Stimulated activated CD8-positive, alpha-beta memory T cell treated with anti-CD3 and anti-CD28 coated beads, Interleukin-4, amount 100 ng/mL, for 24 hours (primary cell): ENCODE measurements around the gene GRIP1.

Experiments
- DNase-seq: peaks from one replicate; pipeline ENCODE4 v3.0.0-alpha.2; 2020; ENCODE audit warnings: low read depth

GRIP1 gene

DNA sequence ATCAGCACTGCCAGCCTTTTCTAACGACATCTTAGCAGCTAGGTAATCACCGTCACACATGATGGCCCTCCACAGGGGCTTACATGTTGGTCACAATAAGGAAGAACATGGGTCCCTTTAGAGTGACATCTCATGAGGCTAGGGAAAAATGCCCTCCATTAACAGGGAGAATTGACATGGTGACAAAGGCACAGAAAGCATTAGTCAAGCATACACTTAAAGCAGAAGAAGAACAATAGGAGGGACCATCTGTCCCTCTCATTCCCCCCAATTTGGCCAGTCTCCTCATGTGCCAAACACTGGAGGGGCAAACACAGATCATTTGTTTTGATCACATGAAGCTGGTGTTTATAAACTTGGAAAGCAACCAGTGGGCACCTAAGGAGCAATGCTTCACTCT, 78.0 kb downstream of the GRIP1 start:
- no peak for DNase-seq

DNA sequence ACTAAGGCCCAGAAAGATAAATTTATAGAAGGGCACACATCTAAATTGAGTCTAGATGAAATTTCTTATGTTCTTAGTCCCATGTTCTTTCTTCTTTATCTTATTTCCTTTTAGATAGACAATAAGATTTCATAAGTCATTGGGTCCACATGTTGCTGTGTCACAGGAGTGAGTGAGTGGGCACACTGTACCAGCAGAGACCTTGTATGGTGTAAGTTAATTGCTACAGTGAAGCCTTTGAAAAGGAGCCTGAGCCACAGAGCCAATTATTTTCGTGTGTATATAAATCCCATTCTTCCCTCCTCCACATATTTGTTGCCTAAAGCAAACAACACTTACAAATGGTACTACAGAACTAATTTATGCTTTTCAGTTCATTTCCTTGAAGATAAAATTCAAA, 79.1 kb downstream of the GRIP1 start:
- no peak for DNase-seq

DNA sequence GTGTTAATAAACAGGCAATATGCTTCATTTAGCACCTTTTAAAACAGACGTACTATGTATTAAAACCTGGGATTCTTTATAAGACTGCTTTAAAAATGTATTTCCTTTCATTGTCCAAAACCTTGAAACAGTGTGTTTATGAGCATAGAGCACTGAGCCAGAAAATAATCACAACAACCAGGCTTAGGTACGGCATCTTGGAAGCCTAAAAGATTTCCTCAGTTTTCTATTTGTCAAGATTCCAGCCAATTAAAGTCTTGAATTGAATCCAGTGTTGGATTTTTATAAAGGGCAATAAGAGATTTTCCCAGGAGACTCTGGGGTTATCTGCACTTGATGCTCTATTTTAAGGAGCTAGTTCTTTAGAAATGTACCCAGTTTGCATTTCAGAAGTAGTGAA, 80.3 kb downstream of the GRIP1 start:
- DNase-seq = no peak

DNA sequence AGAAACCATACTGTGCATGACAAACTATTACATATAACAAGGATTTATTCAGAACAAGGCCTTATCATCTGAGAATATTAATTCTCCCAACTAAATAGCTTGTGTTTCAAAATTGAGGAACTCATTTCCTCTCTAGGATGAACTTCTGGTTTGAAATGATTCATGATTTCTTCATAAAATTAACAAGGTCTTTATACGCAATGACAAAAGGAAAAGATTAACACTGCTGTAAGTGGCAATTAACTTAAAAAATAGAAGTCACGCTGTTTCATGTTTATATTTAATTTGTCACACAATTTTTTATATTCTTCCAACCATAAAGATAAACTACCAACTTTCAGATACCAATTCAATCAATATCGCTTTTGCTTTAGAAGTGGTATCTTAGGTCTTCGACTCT, 80.8 kb downstream of the GRIP1 start:
- DNase-seq = no peak

DNA sequence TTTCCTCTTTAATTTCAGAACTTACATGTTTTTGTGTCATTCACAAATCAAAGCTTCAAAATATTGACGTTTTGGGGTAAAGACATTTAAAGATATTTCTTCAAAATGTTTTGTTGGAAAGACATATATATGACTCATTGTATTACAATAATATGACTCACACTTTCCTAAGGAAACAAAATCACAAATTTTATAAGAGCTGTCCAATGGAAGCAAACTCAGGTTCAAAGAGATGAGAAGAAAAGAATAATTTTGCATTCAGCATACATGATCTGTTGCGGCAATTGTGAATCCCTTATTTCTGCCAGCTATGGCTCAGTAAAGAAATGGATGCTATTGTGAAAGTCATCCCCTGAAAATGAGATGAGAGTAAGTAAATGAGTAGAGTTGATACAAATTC, 82.7 kb downstream of the GRIP1 start:
- DNase-seq = no peak

DNA sequence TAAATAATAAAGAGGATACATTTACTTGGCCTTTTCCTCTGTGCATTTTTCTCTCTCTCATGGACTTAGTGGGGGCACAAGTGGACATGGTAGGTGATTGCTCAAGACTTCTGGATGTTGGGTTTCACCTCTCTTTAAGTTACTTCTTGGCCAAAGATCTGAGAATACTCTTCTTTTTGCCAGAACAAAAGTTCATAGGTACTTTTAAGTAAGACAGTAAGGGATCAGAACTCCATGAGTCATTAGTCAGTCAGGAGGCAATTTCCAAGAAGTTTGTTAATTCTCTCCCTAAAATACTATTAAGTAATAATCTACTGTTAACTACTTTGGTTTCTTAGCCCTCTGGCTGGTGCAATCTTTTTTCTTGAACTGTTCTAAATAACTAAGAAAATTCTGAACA, 84.2 kb downstream of the GRIP1 start:
- no peak for DNase-seq

DNA sequence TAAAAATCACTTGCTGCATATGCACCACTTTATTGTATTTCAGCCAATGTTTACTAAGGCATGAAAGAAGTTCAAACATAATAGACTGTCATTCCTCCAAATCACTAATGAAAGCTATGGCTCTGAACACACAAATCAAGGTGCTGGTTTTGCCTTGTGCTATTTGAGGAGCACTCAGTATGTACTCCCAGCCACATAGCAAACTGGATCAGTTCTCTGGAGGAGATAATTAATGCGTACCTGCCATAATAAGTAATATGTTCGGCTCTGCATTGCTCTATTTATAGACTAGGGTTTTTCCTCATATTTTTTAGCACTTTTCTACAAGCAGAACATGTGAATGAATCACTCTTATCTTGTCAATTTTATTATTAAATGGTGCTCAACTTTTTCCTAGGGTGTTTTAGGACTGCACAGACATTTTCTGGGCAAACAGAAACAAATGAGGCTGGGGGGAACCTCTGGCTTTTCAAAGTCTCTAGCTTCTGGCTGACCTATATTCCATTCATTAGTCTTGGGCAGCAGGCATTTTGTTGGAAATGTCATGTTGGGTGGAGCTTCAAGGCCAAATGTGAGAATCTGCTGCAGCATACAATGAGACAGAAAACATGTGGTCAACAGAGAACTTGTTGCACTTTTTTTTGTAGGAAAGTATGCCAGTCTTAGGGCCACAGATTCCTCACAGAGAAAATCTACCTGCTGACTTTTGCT, 88.4 kb downstream of the GRIP1 start:
- no peak for DNase-seq

DNA sequence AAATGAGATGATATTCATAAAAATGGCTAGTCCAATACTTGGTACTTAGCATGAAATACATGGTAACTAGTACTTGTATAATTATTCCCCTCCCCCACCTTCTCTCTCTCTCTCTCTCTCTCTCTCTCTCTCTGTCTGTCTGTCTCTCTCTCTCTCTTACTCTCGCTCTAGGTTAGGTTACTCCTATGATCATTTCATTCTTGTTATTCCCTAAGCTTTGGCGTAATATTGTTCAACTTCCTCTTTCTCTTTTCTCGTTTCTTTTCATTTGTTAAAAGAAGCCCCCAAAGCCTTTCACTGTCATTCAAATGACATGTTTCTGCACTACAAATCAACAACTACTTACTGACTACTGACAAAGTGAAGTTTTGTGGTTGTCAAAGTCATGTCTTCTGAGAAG, 89.8 kb downstream of the GRIP1 start:
- DNase-seq = no peak

DNA sequence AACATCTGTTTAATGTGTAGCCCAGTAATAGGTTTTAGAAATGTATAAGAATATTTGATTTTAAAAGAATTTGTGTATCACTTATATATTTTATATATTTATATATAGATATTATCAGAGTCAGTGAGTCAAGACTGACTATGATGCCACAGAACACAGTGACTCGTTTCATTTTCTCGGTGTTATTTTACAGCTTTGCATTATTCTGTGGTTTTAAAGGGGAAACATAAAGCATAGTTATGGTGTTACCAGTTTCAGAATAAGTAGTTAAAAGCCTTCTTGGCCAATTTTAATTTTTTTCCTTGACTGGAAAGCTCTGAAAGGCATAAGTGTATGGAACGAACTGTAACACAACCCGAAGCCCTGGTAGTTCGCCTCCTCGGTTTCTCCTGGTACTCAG, 91.0 kb downstream of the GRIP1 start:
- DNase-seq = no peak

DNA sequence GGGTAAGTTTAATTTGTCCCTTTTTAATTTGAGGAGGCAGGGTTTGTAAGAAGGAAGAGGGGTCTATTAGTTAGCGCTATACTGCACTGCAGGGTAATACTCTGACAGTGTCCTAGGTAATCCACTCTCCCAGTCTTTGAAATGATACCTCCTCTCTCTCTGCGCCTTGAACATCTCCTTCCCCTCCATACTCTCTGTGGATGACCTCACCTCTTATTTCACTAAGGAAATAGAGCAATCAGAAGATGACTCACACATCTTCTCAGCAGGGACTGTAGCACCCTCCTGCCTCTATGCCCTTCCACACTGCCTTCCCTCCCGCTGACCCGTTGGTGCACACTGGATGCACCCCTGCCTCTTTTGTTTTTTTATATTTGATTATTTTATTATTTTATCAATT, 94.2 kb downstream of the GRIP1 start:
- DNase-seq = no peak

DNA sequence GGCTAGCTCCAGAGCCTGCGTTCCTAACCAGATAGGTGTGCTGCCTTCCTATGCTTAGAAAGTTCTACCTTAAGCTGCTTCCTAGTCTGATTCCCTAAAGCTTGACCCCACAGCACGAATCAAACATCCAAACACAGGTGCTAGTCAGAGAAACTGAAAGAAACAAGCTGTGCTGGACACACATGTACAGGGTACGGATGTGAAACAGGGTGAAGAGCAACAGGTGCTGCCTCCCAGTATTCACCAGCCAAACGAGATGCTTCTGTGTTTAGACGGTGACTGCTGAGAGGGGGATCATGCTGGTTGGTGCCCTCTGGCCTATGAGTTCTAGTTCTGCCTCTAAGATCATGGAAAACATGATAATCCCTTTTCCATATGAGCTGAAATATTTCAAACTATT, 105.3 kb downstream of the GRIP1 start:
- no peak for DNase-seq

DNA sequence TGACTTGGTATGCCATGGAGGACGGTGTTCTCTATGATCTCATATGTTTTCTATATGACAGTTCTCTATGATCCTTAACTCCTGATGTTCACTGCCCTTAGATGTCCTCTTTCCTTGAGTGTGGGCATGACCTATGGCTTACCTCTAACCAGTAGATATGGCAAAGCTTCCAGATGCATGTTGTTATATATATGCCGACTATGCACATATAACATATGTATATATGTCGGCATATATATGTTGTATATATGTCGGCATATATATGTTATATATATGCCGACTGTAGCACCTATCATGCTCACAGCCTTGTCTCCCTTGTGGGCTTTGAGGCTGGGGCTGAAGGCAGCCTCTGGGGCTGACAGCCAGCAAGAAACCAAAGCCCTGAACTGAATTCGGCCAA, 106.0 kb downstream of the GRIP1 start:
- no peak for DNase-seq

DNA sequence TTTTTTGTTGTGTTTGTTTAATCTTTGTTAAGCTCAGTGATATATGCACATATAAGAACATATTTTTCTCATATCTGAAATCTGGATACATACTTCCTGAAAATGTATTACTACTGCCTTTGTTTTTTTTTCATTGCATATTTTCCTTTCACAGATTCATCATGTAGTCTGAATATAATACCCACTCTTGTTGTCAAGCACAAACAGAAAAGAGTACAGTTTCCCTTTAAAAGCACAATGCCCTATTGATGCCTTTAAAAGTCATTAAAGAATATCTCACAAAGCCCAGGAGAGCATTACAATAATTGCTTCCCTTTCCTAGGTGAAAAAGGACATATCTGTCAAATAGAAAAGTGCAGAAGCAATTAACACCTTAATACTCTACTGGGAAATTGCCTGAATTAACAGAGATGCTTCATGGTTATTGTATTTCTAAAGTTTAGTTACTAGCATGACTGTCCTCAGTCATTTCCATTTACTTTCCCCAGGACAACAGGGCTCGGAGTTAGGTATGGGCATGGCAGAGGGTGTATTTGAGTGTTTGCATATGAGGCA, 107.4 kb downstream of the GRIP1 start:
- no peak for DNase-seq

DNA sequence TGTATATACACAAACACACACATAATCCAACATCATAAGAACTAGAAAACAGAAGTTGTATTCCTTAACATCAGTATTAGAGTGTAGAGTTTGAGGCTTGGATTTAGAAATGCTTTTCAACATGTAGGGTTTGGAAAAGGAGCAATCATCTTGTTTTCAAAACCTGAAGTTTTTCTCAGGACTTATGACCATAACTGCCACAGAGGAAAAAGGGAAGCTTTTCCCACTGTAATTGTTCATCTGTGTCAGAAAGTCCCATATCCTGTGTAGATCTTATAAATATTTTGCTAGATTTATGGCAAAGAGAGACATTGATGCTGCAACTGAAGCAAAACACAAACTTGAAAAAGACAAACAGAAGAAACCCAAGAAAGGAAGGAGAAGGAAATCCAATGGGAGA, 115.7 kb downstream of the GRIP1 start:
- no peak for DNase-seq

DNA sequence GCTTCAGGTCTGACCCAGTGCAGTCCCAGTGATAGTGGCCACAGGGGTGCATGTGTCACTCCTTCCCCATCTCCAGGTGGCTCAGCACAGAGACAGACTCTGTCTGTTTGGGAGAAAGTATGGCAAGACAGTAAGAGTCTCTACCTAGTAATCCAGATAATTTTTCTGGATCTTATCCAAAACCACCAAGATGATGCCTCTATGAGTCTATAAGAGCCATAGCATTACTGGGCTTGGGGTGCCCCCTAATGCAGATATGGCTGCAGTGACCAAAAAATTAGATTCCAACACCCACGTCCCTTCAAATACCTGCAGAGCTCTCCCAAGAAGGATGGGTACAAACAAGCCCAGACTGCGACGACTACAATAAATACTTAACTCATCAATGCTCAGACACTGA, 123.8 kb downstream of the GRIP1 start:
- DNase-seq = no peak

DNA sequence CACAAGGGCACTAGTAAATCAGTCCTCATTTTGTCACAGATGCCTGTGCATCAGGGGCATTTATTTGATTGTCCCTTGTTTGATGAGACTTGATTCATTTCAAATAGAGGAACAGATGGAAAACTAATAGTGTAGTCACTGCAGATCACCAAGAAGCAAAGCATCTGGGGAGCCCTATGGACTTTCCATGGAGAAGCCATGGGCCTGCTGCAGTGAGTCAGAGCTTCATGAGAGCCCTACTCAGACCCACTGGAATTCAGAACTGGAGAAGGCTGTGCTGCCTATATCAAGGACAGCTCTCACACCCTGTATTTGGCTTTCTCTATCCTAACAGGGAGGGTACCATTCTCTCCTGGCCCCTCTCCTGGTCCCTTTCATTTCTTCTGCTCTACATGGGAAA, 126.2 kb downstream of the GRIP1 start:
- DNase-seq = no peak

DNA sequence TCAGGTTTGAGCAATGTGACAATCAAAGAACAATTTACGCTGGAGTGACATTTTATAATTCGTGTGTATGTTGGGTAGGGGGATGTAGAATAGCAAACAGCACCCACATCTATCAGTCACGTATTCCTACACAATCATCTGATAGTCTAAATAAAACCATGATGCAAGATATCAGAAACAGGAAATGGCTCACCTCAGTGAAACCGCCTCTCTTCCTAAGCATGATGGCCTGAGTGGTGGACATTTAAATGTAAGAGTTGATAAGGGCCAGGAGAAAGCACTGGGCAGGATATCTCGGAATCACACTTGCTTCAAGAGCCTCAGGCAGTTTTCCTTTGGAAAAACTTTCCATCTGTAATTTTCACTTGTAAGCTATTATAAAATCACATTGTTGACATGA, 128.2 kb downstream of the GRIP1 start:
- DNase-seq = no peak

DNA sequence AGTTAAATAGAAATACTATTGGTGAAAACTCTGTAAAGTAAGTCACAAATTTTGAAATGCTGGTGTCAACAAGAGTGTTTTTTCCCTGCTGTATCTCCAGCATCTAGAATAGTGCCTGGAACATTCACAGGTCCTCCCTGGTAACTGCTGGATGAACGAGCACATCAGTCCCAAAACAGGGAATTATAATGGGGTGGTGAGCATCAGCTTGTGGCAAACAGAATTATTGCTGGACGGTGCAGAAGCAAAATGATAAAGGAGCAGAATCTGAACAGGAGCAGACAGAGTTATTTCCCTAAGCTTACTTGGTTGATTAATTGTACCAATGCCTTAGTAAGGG, 129.9 kb downstream of the GRIP1 start:
- no peak for DNase-seq

DNA sequence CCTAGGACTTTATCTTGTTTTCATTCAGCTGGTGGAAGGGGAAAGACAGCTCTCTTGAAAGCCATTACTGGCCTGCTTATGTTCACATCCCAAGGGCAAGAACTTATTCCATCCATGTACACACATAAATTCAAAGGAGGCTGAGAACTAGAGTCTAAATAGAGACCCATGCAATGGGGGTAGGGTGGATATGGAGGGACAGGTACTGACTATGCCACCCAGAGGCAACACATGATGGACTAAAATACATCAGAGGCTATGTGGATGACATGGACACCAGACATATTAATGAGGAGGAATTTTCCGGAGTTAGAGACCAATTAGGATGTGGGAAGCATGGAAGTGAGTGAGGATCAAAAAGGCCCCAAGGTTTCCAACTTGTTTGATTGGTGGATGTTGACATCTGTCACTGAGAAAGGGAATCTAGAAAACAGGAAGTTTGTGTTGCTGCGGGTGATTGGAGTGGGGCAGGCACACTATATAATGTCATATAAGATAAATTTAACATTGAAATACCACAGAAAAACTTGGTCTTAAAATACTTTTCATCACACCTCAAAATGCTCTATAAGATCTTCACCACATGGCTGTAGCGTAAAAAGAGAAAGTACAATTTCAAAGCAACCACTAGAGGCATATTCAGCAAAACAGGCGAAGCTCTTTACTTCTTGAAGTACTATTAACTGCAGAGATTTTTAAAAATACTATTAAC, 130.4 kb downstream of the GRIP1 start:
- no peak for DNase-seq

DNA sequence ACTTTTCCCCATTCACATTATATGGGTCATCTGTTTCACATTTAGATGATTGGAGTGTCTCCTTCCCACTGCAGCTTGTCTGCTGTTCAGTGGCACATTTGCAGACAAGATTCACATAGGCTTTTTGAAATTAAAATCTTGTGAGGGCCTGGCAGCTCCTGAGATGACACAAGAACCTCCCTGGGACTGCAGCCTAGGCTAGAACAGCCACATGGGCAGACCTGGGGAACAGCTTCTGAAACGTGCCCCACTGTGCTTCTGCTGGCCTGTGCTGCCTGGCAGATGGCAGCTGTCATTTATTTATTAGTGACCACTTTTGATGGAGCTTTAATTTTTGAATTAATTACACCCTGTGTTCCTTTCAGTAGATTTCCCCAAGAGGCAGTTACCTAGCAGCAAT, 137.4 kb downstream of the GRIP1 start:
- no peak for DNase-seq

DNA sequence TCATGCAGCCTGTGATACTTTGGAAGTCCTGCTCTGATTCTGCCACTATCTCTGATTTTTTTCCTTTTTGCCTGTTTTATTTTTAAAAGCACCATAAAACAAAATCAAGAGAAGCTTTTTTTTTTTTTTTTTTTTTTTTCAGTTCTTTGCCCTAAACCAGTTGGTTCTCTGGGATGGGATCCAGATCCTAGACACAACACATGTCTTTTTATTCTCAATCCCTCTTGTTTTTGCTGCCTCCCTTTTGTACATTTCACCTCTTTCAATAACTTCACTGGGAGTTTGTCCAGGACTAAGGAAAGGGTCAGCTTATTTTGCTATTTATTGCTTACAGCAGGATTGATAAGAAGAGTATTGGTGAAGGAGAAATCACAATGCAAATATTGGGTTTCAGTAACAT, 139.4 kb downstream of the GRIP1 start:
- DNase-seq = no peak

DNA sequence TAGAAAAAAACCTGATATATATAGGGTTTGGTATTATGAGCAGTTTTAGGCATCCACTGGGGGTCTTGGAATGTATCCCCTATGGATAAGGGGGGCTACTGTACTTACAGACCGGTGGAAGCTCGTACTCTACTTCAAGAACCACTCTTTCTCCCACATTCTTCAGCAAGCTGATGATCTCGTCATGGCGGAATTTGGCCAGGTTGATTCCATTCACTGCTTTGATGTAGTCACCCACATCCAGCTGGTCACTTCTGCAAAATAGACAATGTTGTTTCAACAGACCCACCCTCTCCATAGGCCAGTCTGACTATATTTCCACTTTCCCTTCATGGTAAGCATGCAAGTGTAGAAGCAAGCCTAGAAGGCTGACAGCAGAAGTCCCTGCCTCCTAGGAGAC, 139.9 kb downstream of the GRIP1 start:
- DNase-seq = no peak

DNA sequence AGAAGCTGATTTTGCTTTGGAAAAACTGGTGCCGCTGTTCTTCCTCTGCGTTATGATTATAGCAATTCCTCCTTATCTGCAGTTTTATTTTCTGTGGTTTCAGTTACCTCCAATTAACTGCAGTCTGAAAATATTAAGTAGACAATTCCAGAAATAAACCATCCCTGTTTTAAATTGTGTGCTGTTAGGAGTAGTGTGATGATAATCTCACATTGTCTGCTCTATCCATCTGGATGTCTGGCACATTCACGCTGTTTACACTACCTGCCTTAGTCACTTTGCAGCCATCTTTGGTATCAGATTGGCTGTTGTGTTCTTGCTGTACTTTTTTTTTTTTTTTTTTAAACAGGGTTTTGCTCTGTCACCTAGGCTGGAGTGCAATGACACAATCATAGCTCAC, 141.0 kb downstream of the GRIP1 start:
- DNase-seq = no peak

DNA sequence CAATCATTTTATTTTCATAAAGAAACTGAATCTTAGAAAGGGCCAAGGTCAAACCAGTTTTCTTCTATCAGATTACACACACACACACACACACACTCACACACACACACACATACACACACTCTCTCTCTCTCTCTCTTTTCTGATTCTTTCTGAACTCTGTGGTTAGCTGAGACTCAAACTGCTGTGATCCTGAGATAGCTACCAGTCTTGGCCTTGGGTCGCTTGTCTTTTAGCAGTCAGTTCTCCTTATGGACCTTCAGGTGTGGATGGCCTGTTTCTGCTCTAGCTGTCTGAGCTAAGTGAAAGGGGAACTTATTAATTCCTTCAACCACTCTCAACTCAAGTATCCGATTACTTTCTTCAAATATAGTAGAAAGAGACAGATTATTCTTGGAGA, 145.1 kb downstream of the GRIP1 start:
- no peak for DNase-seq
